GM12873 (cell line): ENCODE results near the gene CDR2.

ENCODE experiments used
- TF ChIP-seq, protein P1 (sequence below): IDR thresholded peaks from 2 replicates; pipeline ENCODE4 v1.5.1; 2012; ENCODE audit warnings: low read depth, mild to moderate bottlenecking, moderate library complexity, low read length, control low read depth; ENCODE audit not compliant: insufficient read depth; ENCODE audit errors: missing control alignments

The CDR2 gene

DNA sequence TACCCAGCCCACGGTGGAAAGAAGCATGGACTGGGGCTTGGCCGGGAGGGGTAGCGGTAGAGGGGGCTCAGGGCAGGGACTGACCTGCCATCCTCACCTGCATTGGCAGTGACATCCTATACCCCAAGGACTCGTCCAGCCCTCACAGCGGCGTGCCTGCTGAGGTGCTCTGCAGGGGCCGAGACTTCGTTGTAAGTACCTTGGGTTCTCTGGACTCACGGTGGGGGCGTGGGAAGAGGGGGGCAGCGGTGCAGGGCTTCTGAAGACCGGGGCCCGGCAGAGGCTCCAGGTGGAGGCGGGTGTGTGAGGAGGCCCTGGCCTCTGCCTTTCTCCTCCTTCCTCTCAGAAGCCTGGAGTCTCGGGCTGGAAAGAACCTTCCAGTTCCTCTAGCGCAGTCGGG lies 51.7 kb downstream of the CDR2 start:
- TF ChIP-seq, protein P1, sequence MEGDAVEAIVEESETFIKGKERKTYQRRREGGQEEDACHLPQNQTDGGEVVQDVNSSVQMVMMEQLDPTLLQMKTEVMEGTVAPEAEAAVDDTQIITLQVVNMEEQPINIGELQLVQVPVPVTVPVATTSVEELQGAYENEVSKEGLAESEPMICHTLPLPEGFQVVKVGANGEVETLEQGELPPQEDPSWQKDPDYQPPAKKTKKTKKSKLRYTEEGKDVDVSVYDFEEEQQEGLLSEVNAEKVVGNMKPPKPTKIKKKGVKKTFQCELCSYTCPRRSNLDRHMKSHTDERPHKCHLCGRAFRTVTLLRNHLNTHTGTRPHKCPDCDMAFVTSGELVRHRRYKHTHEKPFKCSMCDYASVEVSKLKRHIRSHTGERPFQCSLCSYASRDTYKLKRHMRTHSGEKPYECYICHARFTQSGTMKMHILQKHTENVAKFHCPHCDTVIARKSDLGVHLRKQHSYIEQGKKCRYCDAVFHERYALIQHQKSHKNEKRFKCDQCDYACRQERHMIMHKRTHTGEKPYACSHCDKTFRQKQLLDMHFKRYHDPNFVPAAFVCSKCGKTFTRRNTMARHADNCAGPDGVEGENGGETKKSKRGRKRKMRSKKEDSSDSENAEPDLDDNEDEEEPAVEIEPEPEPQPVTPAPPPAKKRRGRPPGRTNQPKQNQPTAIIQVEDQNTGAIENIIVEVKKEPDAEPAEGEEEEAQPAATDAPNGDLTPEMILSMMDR = no peak

DNA sequence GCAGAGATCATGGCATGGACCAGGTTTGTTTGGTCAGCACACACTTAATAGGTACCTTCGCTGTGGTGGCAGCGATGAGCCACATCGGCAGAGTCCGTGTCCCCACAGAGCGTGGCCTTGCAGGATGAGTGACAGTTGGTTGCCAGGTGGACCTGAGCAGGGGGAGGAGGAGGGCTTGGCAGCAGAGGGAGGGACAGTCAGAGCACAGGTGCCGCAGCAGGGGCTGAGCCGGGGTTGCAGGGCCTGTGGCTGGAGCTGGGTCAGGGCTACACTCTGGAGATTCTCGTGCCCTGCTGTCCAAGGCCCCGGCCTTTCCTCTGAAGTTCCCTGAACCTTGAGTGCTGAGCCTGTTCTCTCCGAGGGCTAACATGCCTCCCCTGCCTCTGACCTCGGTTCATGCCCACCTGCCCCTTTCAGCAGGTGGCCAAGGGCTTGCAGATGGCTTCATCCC lies 52.4 kb downstream of the CDR2 start:
- TF ChIP-seq, protein P1 = no peak

DNA sequence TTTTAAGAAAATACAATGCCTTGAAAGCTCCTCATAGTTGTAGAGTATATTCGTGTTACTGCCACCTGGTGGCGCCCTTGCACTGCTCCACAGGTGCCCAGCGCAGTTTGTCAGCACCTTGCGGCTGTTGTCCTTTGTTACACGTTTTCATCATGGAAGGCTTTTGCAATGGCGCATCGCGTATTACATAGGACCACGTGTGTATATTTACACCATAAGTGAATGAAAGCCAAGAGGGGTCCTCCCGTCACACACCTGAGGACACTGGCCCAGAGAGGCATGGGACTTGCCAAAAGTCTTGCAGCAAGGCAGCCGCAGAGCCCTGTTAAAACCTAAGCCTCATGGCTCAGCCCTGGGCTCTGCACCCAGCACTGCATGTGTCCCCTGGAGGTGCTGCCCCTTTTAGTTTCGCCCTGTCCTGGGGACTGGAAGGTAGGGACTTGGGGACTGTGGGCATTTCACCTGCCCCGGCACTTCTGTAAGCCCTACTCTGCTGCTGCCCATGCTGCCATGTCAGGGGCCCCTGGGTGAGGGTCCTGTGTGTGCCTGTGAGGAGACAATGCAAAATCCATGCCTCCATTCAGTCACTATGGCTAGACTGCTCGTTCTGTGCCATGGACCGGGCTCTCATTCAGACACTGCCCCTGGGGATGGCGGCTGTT lies 52.9 kb downstream of the CDR2 start:
- TF ChIP-seq, protein P1 = peak; percentile 86

DNA sequence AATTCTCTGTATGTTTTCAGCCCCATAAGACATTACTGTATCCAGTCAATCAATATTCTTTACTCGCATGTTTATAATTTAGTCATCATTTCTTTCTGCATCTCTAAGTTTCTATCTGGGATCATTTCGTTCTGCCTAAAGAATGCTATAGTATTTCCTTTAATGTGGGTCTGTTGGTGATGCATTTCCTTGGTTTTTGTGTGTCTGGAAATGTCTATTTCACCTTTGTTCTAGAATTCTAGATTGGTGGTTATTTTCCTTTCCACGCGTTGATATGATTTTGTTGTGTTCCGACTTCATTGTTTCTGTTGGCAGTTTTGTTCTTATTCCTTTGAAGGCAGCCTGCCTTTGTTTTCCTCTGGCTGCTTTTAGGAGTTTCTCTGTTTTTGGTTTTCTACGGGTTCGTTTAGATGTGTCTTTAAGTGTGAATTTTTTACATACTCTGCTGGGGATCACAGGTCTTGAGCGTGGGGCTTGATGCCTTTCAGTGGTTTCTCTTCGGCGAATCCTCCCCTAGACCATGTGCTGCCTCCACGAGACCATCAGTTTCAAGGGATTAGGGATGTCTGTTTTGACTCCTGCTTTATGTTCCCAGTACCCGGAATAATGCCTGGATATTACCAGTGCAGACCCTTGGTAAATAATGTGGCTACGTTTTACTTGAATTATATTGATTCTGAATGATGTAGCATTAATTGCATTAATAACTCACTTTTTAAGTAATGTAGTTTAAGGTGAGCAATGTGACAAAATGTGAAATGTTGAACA lies 53.7 kb downstream of the CDR2 start:
- TF ChIP-seq, protein P1 = no peak

DNA sequence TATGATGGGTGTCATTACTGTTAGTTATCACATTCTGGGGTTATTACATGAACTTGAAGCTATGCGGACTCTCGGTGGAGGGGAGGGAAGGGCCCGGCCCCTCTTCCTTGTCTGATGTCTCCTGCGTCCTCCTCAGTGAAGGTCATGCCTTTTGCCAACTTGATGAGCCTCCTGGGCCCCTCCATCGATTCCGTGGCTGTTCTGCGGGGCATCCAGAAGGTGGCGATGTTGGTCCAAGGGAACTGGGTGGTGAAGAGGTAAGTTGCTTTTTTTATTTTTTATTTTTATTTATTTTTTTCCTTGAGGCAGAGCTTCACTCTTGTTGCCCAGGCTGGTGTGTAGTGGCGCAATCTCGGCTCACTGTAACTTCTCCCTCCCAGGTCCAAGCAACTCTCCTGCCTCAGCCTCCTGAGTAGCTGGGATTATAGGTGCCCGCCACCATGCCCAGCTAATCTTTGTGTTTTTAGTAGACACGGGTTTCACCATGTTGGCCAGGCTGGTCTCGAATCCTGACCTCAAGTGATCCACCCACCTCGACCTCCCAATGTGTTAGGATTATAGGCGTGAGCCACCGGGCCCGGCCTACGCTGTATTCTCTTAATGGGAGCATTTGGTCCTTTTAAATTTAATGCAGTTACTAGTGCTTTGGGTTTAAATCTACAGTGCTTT lies 55.6 kb downstream of the CDR2 start:
- TF ChIP-seq, protein P1 = peak; percentile 67

- TF ChIP-seq, protein P1 = no peak
These were observed 56.8 kb downstream of the CDR2 start for GRCh38 chr16:22317625-22318024.

DNA sequence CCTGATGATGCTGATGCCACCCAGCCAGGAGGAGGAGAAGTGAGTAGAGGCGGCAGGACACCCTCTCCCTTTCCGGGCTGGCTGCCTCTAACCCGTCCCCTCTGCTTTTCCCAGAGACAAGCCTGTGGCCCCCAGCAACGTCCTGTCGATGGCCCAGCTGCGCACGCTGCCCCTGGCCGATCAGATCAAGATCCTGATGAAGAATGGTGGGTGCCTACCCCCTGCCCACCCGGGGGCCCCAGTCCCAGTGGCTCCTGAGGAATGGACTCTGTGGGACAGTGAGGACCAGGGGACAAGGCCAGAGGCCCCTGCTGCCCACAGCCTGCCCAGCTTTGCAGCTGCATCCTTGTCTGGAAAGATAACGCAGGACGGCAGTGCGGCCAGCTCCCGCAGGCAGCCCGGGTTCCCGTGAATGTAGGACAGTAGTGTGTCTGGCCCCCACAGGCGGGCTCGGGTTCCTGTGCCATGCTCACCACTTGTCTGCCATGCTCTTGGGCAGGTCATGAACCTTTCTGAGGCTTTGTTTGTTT lies 57.4 kb downstream of the CDR2 start:
- TF ChIP-seq, protein P1 = no peak
